Amygdala (tissue), 56 donors: ENCODE measurements around the gene ATAD3C.
"Not testable (repeated sequence)": the region's sequence is repeated elsewhere in the genome, so short reads cannot be mapped to it uniquely, and the experiment has no call there.

Experiments
- DNase-seq, 56 donors: peaks; one replicate each; lab custom pipeline; 2025; lab: John Stamatoyannopoulos, UW

The ATAD3C gene

DNA sequence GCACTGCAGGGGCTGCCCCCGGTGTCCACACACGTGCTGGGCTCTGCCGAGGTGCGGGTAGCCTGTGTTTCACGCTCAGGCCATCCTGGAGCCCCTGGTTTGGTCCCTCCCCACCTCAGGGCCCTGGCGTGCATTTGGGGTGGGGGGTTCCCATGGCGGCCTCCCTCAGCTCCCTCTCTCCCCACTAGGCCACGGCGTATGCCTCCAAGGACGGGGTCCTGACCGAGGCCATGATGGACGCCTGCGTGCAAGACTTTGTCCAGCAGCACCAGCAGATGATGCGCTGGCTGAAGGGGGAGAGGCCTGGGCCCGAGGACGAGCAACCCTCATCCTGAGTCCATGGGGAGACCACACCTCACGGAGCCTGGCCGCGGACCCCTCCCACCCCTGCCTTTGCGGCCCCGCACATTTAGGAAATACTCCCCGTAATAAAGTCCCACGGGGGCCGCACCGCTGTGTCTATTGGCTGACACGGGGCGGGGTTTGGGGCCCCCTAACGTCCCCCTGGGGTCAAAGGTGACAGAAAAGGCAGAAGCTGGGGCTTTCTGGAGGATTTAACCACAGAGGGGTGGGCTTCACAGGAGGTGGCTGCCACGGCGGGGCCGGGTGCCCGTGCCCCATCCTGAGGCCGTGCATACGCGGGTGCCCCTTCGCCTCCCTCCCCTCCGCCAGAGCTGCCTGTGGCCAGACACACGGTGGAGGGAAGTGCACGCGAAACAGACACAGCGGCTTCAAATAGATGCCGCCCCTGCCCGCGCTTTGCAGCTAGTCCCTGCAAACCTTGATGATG lies 18.9 kb downstream of the ATAD3C start:
- DNase-seq, result not testable (repeated sequence)

DNA sequence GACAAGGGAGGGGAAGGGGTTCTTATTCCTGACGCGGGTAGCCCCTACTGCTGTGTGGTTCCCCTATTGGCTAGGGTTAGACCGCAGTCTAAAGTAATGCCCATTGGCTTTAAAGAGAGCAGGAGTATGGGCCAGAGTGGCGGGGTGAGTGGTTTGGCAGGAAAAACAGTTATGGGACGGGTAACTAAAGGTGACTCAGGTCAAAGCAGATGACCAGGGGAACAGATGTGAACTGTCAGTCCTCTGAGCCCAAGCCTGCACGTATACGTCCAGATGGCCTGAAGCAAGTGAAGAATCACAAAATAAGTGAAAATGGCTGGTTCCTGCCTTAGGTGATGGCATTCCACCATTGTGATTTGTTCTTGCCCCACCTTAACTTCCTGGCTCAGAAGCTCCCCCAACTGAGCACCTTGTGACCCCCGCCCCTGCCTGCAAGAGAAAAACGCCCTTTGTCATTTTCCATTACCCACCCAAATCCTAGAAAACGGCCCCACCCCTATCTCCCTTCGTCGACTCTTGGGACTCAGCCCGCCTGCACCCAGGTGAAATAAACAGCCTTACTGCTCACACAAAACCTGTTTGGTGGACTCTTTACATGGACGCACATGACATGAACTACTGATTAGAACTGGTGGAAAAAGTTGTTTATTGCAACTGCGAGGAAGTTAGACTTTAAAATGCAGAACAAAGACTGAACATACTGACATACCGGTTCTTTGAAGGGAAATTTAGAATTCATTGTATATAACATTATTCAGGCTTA lies 21.3 kb downstream of the ATAD3C start:
- DNase-seq, result no peak

GRCh38 chr1:1471389-1472052 lies 22.0 kb downstream of the ATAD3C start, which contains the start of gene ATAD3B:
TSS of gene ATAD3B (plus strand) at chr1:1471765. CDS start at chr1:1471885, 120 bp downstream.
- DNase-seq, result peak; percentile 28 to 96 (median 88)

- not testable (repeated sequence) for DNase-seq
Observed at GRCh38 chr1:1472053-1472876, 22.8 kb downstream of the ATAD3C start.

GRCh38 chr1:1476011-1476410 lies 26.5 kb downstream of the ATAD3C start:
- not testable (repeated sequence) for DNase-seq

DNA sequence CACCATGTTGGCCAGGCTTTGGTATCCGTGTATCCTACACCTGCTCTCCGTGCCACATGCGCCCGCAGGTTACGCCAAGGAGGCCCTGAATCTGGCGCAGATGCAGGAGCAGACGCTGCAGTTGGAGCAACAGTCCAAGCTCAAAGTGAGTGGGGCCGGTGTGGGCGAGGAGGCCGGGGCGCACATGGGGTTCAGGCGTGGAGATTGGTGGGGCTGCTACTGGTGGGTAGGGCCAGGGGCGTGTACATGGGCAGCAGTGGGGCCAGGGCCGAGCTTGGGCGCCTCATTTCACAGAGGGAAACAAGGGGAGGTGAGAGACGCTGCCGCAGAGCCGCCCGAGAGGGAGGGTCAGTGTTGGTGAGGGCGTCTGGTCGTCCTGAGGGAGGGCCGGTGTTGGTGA lies 27.7 kb downstream of the ATAD3C start:
- DNase-seq, result no peak

DNA sequence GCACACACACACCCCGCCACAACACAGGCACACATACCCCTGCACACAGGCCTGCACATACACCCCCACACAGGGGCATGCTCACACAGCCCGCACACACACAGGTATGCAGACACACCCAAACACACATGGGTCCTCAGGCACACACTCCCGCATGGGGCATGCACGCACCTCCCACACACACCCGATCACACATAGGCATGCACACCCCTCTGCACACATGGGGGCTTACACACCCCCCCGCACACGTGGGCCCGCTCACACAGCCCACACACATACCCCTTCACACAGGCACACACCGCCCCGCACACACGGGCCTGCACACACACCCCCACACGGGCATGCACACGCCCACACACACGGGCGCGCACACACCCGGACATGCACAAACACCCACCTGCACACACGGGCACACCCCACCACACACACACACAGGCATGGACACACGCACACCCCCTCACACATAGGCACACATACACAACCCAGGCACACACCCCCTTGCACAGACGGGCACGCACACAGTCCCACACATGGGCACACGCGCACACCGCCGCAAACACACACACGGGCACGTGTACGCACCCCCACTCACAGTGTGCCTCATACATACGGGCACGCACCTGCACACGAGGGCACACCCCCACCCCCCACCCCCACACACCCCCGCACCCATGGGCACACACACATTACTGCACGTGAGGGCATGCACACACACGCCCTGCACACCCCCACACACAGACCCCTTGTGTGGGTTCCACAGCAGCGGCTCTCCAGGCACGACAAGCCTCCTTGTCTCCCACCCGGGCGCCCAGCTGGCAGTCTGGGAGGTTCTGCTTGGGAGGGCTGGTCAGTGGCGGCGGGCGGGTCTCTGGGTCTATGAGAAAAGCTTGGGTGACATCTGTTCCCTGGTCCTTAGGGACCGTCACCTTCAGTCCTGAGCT lies 30.3 kb downstream of the ATAD3C start:
- no peak for DNase-seq

DNA sequence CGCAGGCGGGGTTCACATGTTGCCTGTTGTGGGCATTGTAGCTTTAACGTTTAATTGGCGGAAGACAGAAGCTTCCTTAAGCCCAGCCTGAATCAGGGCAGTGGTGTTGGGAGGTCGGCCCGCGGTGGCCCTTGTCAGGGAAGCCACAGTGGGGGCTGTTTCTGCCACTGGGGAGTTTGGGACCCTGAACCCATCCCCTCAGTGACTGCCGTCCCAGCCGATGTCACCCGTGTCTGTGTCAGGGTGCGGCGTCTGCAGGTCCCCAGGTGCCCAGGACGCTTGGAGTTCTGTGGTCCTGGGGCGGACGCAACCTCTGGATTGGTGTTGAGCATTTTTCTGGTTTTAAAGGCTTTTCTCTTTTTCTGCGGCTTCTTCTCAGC lies 31.0 kb downstream of the ATAD3C start:
- not testable (repeated sequence) for DNase-seq

GRCh38 chr1:1481811-1482210 lies 32.3 kb downstream of the ATAD3C start:
- not testable (repeated sequence) for DNase-seq

DNA sequence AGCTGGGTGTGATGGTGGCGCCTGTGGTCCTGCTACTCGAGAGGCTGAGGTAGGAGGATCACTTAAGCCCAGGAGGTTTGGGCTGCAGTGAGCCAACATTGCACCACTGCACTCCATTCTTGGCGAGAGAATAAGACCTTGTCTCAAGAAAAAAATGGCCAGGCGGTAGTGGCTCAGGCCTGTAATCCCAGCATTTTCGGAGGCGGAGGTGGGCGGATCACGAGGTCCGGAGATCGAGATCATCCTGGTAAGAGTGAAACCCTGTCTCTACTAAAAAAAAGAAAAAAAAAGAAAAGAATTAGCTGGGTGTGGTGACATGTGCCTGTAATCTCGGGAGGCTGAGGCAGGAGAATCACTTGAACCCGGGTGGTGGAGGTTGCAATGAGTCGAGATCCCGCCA lies 33.4 kb downstream of the ATAD3C start:
- no peak for DNase-seq

- DNase-seq, result no peak
Observed at GRCh38 chr1:1483714-1484113, 34.2 kb downstream of the ATAD3C start.

DNA sequence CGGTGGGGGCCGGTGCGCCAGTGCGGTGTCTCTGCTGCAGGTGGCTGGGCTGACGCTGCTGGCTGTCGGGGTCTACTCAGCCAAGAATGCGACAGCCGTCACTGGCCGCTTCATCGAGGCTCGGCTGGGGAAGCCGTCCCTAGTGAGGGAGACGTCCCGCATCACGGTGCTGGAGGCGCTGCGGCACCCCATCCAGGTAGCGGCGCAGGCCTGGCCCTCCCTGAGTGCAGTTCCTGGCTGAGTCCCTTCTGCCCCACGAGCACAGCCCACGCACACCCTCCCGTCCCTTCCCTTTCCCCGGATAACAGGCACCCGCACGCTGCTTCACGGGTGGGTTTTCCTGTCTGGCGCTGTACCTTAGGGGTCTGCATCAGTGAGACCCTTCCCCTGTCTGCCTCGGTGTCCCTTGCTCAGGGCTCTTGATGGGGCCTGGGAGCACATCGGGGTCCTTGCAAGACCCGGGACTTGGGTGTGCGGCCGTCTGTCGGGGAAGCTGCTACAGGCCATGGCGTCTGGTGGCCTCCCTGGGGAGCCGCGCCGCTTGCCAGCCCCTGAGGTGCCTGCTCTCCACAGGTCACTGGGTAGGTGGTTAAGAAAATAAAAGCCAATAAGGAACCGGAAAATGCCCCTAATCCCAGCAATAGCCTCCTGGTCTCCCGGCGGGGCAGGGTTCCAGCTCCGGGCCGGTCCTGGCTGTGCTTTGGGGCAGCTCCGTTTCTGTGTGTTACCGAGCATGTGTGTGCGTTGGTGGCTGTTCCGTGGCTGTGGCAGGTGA lies 35.7 kb downstream of the ATAD3C start:
- DNase-seq, result not testable (repeated sequence)

- not testable (repeated sequence) for DNase-seq
Observed at GRCh38 chr1:1485755-1486317, 36.3 kb downstream of the ATAD3C start.

DNA sequence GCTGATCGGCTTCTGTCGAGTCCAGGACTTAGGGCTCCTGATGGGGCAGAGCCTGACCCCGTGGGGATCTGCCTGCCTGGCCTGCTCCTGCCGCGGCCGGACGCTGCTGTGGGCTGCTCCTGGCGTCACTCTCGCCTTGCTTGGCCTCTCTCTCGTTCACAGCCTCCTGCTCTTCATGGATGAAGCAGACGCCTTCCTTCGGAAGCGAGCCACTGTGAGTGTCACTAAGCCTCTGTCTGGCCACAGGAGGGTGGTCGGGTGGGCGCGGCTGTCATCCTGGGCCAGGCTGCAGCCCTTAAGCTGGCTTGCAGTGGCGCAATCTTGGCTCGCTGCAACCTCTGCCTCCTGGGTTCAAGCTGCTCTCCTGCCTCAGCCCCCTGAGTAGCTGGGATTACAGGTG lies 38.2 kb downstream of the ATAD3C start:
- no peak for DNase-seq

GRCh38 chr1:1489231-1489630 lies 39.7 kb downstream of the ATAD3C start:
- no peak for DNase-seq

DNA sequence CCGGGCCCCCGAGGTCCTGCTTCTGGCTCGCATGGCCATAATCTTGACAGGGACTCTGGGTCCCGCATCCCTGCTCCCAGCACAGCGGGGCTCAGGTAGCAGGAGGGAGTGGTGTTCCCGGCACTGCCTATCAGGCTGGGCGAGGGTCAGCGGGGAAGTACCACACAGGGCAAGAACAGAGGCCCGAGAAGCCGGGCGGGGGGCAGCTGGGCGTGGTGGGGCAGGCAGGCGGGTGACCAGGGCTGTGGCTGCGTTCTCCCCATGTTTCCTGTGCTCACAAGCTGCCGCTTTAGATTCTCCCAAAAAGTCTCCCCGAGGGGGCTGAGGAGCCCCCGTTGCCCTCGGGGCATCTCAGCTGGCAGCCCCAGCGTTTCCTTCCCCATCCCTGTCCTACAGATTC lies 40.4 kb downstream of the ATAD3C start:
- no peak for DNase-seq

DNA sequence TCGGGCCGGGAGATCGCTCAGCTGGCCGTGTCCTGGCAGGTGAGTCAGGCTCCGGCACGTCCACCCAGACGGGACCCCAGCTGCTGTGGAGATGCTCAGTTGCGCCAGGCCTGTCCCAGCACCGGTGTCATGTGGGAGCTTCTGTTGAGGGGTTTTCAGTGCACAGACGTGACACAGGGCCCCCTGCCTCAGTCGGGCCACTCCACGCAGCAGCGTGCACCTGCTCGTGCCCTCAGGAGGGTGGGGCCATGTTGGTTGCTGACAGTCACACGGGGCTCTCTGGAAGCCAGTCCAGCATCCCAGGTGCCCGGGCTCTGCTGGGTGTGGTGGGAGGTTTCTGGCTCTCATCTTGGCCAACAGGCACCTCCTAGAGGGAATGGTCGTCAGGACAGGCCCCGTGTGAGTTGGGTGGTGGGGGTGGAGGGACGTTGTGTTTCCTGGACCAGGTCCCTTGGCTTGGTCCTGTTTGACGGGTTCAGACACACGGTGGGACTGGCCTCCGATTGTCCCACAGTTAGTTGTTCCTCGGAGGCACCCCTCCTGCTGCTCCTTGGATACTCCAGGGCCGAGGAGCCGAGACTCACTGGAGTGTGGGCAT lies 41.2 kb downstream of the ATAD3C start:
- DNase-seq, result no peak

DNA sequence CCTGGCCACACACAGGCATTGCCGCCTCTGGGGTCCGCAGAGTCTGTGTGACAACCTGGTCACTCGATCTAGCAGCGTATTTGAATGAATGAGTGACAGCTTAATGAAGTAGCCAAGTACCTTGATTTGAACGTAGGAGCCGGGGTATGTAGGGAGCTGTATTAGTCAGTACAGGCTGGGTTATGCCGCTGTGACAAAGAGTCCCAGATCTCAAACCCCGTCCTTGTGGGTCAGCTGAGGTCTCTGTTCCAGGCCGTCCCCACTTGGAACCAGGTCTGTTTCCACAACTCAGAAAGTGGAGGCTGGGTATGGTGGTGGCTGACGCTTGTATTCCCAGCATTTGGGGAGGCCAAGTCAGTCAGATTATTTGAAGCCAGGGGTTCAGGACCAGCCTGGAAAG lies 42.1 kb downstream of the ATAD3C start:
- no peak for DNase-seq
